HG03108 (cell line): ENCODE measurements around the gene LRRC1.

ENCODE experiments used
- ATAC-seq: cut with Tn5 transposase; IDR thresholded peaks from one replicate; pipeline ENCODE4 v1.9.1; 2021; ENCODE audit warnings: moderate library complexity; ENCODE audit not compliant: unreplicated experiment

Gene LRRC1

GRCh38 chr6:53813801-53814200 lies 19.0 kb downstream of the LRRC1 start:
- ATAC-seq = no peak

GRCh38 chr6:53814353-53814752 lies 19.5 kb downstream of the LRRC1 start:
- ATAC-seq = no peak

GRCh38 chr6:53815381-53816119 lies 20.7 kb downstream of the LRRC1 start:
- no peak for ATAC-seq

GRCh38 chr6:53818858-53819609 lies 24.2 kb downstream of the LRRC1 start:
- ATAC-seq = no peak

GRCh38 chr6:53822401-53823125 lies 27.8 kb downstream of the LRRC1 start:
- no peak for ATAC-seq

GRCh38 chr6:53824714-53825113 lies 29.9 kb downstream of the LRRC1 start:
- ATAC-seq = no peak

- ATAC-seq = no peak
Measured at GRCh38 chr6:53825532-53826321, 30.9 kb downstream of the LRRC1 start.

- no peak for ATAC-seq
Measured at GRCh38 chr6:53827531-53827930, 32.7 kb downstream of the LRRC1 start.

- no peak for ATAC-seq
Measured at GRCh38 chr6:53828215-53828614, 33.4 kb downstream of the LRRC1 start.

GRCh38 chr6:53828966-53829697 lies 34.3 kb downstream of the LRRC1 start:
- no peak for ATAC-seq

- ATAC-seq = no peak
Measured at GRCh38 chr6:53829698-53830221, 35.0 kb downstream of the LRRC1 start.

GRCh38 chr6:53830366-53830765 lies 35.6 kb downstream of the LRRC1 start:
- no peak for ATAC-seq

GRCh38 chr6:53831081-53831869 lies 36.5 kb downstream of the LRRC1 start:
- ATAC-seq = no peak

- ATAC-seq = no peak
Measured at GRCh38 chr6:53831936-53832660, 37.3 kb downstream of the LRRC1 start.

GRCh38 chr6:53833155-53833554 lies 38.4 kb downstream of the LRRC1 start:
- no peak for ATAC-seq

GRCh38 chr6:53834132-53834531 lies 39.3 kb downstream of the LRRC1 start:
- ATAC-seq = no peak

- ATAC-seq = no peak
Measured at GRCh38 chr6:53837865-53838769, 43.3 kb downstream of the LRRC1 start.

- ATAC-seq = no peak
Measured at GRCh38 chr6:53840027-53840426, 45.2 kb downstream of the LRRC1 start.
